ENCODE data around the gene ACOT6.

The ACOT6 gene

GRCh38 chr14:73616831-73617230, 4.5 kb downstream of the ACOT6 start:
- no peak for TF ChIP-seq CTCF (IDR thresholded peaks at IDR 0.05; ENCODE audit: low read depth, low read length)
- DNase-seq (ENCODE audit: low read depth in 2 of 2) = no peak
- H3K4me3 ChIP-seq (replicated peaks in 1 of 2; ENCODE audit: low read depth in 2 of 2, low read length in 2 of 2) = no peak overlapping the region

- no peak for DNase-seq (ENCODE audit: low read depth in 2 of 2)
- TF ChIP-seq CTCF (IDR thresholded peaks at IDR 0.05; ENCODE audit: low read depth, low read length) = no peak
- H3K4me3 ChIP-seq (replicated peaks in 1 of 2; ENCODE audit: low read depth in 2 of 2, low read length in 2 of 2) = no peak overlapping the region
Observed at GRCh38 chr14:73619524-73619923, 7.2 kb downstream of the ACOT6 start.

- no peak overlapping the region for H3K4me3 ChIP-seq (replicated peaks in 1 of 2; ENCODE audit: low read depth in 2 of 2, low read length in 2 of 2)
- no peak for TF ChIP-seq CTCF (IDR thresholded peaks at IDR 0.05; ENCODE audit: low read depth, low read length)
- DNase-seq (ENCODE audit: low read depth in 2 of 2) = no peak
Observed at GRCh38 chr14:73620268-73620667, 8.0 kb downstream of the ACOT6 start.

GRCh38 chr14:73623504-73624054, 11.3 kb downstream of the ACOT6 start:
- TF ChIP-seq CTCF (IDR thresholded peaks at IDR 0.05; ENCODE audit: low read depth, low read length) = no peak
- DNase-seq (ENCODE audit: low read depth in 2 of 2) = no peak
- no peak overlapping the region for H3K4me3 ChIP-seq (replicated peaks in 1 of 2; ENCODE audit: low read depth in 2 of 2, low read length in 2 of 2)

- H3K4me3 ChIP-seq (replicated peaks in 1 of 2; ENCODE audit: low read depth in 2 of 2, low read length in 2 of 2) = no peak overlapping the region
- TF ChIP-seq CTCF (IDR thresholded peaks at IDR 0.05; ENCODE audit: low read depth, low read length) = no peak
- peak in 1 of 2 donors; percentile 24 for DNase-seq (ENCODE audit: low read depth in 2 of 2)
Observed at GRCh38 chr14:73625706-73626105, 13.4 kb downstream of the ACOT6 start.

- DNase-seq (ENCODE audit: low read depth in 2 of 2) = no peak
- no peak for TF ChIP-seq CTCF (IDR thresholded peaks at IDR 0.05; ENCODE audit: low read depth, low read length)
- H3K4me3 ChIP-seq (replicated peaks in 1 of 2; ENCODE audit: low read depth in 2 of 2, low read length in 2 of 2) = no peak overlapping the region
Observed at GRCh38 chr14:73627151-73627558, 14.8 kb downstream of the ACOT6 start.

Measured in cardiac fibroblast (primary cell).